ENCODE data around the gene GPR137B.

The GPR137B gene

DNA sequence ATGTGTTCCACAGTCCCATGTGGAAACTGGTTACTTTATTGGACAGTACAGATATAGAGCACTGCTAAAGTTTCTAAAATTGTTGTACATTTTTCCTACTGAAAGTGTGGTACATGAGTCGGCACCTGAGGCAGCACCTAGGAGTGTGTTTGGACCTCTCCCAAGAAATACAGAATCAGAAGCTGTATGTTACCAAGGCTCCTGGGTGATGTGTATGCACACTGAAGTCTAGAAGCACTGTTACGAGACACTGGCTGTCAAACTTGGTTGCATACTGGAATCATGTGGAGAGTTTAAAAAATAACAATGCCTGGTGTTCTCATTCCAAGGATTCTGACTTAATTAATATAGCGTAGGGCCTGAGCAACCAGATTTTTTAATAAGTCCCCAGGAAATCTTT is 92.8 kb downstream of the GPR137B start:
- no peaks in the 10 kb centered on the region for H3K27me3 ChIP-seq (ENCODE audit: control insufficient read depth, insufficient read depth, low read length)
- no peaks in the 10 kb centered on the region for H3K4me1 ChIP-seq (ENCODE audit: control insufficient read depth, insufficient read depth, low read length)
- H3K9ac ChIP-seq (ENCODE audit: low read length), result no peak overlapping the region
- no peak overlapping the region for H3K4me3 ChIP-seq (ENCODE audit: low read length)
- H3K9me3 ChIP-seq (ENCODE audit: control insufficient read depth, low read length), result no peaks in the 10 kb centered on the region
- no peaks in the 10 kb centered on the region for H3K36me3 ChIP-seq (ENCODE audit: control insufficient read depth, insufficient read depth, low read length)

DNA sequence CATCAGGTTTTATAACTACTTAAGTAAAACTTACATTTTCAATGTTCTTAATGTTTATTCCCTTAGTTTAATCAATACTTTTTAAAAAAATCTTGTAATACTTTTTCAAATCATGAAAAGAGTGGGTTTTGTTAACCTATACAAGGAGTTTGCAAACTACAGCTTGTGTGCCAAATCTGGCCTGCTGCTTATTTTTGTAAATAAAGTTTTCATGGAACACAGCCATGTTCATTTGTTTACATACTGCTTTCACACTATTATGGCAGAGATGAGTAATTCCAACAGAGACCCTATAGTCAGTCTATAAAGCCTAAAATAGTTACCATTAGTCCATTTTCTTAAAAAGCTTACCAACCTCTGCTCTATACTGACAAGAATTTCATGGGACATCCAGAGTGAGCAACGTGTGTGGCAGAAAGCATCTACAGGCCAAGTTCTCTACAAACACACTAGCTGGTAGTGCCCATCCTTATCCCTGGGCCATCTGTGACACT is 96.8 kb downstream of the GPR137B start:
- Histone ChIP-seq H3K36me3 (ENCODE audit: control insufficient read depth, insufficient read depth, low read length) (no peaks in the 10 kb centered on the region), H3K4me3 (ENCODE audit: low read length) (no peak overlapping the region), H3K27me3 (ENCODE audit: control insufficient read depth, insufficient read depth, low read length) (no peaks in the 10 kb centered on the region), H3K4me1 (ENCODE audit: control insufficient read depth, insufficient read depth, low read length) (no peaks in the 10 kb centered on the region), H3K9me3 (ENCODE audit: control insufficient read depth, low read length) (no peaks in the 10 kb centered on the region), H3K9ac (ENCODE audit: low read length) (no peak overlapping the region)

DNA sequence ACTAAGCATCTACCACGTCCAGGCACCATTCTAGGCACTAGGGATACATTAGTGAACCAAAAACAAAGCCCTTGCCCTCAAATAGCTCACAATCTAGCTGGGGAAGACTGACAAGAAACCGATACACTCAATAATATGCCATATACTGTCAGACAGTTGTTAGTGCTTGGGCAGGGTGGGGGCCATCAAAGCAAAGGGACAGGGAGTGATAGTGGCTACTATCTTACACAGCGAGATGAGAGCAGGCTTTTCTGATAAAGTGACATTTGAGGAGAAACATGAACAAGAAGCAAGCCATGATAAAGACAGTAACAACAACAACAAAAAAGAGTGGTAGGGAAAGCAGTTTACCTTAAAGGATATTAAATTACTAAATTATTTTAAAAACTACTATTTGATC is 98.3 kb downstream of the GPR137B start:
- Histone ChIP-seq H3K9ac (ENCODE audit: low read length) (no peak overlapping the region), H3K36me3 (ENCODE audit: control insufficient read depth, insufficient read depth, low read length) (no peaks in the 10 kb centered on the region), H3K4me1 (ENCODE audit: control insufficient read depth, insufficient read depth, low read length) (no peaks in the 10 kb centered on the region), H3K27me3 (ENCODE audit: control insufficient read depth, insufficient read depth, low read length) (no peaks in the 10 kb centered on the region), H3K4me3 (ENCODE audit: low read length) (no peak overlapping the region), H3K9me3 (ENCODE audit: control insufficient read depth, low read length) (no peaks in the 10 kb centered on the region)

DNA sequence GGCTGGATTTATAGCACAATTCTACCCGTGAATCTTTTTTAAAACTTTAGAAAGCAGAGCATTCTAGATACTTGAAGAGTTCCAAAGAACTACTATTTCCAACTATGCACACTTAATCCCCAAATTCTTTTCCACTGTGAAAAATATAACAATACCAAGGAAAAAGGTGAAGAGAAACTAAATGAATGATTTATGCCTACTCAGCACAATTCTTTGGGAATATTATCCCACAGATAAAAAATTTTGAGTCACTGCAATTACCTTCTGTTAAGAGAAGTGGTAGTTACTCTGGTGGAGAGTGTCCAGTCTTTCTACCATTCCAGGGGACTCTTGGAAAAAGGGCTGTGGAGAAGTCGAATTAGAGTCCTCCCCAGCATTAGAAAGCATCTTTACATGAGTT is 100.2 kb downstream of the GPR137B start:
- no peaks in the 10 kb centered on the region for H3K4me1 ChIP-seq (ENCODE audit: control insufficient read depth, insufficient read depth, low read length)
- no peaks in the 10 kb centered on the region for H3K36me3 ChIP-seq (ENCODE audit: control insufficient read depth, insufficient read depth, low read length)
- no peaks in the 10 kb centered on the region for H3K9me3 ChIP-seq (ENCODE audit: control insufficient read depth, low read length)

DNA sequence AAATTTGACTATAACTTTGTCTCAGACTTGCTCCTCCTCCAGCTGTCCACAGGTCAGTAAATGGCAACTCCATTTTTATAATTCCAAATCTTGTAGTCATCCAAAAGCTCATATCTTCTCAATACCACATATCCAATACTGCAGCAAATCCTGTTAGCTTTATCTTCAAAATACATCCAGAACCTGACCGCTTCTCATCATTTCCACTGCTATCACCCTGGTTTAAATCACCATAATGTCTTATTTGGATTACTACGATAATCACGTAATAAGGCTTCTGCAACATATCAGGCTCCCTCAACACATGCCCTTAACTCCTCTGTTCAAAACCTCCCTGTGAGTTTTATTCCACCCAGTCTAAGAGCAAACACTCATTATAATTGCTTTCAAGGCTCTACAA is 104.9 kb downstream of the GPR137B start:
- Histone ChIP-seq H3K4me1 (ENCODE audit: control insufficient read depth, insufficient read depth, low read length) (no peaks in the 10 kb centered on the region), H3K9me3 (ENCODE audit: control insufficient read depth, low read length) (no peaks in the 10 kb centered on the region), H3K27me3 (ENCODE audit: control insufficient read depth, insufficient read depth, low read length) (no peaks in the 10 kb centered on the region), H3K9ac (ENCODE audit: low read length) (no peak overlapping the region), H3K36me3 (ENCODE audit: control insufficient read depth, insufficient read depth, low read length) (no peaks in the 10 kb centered on the region), H3K4me3 (ENCODE audit: low read length) (no peak overlapping the region)

More for the DNA sequence above, 100.2 kb downstream of the GPR137B start:
- no peaks in the 10 kb centered on the region for H3K27me3 ChIP-seq (ENCODE audit: control insufficient read depth, insufficient read depth, low read length)
- H3K4me3 ChIP-seq (ENCODE audit: low read length), result no peak overlapping the region
- no peak overlapping the region for H3K9ac ChIP-seq (ENCODE audit: low read length)

DNA sequence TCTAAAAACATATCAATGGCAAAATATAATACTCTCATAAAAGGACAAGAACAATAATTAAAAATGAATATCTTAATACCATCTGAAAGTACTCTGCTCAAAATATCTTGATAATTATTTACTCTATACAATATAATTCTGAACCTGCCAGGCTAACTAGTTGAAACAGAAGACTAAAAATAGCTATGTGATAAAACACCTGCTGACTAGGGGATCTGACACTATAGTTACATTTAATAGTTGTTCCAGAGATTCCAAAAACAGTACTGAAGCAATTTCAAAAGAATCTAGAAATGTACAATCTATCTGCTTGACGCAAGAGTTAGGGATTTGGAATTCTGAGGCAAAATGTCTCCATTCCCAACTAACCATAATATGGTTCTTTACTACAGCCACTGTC is 109.2 kb downstream of the GPR137B start:
- no peak overlapping the region for H3K9ac ChIP-seq (ENCODE audit: low read length)
- no peaks in the 10 kb centered on the region for H3K9me3 ChIP-seq (ENCODE audit: control insufficient read depth, low read length)
- H3K4me1 ChIP-seq (ENCODE audit: control insufficient read depth, insufficient read depth, low read length), result no peaks in the 10 kb centered on the region
- peaks cover 8% of the 10 kb centered on the region for H3K27me3 ChIP-seq (ENCODE audit: control insufficient read depth, insufficient read depth, low read length)
- H3K36me3 ChIP-seq (ENCODE audit: control insufficient read depth, insufficient read depth, low read length), result no peaks in the 10 kb centered on the region
- no peak overlapping the region for H3K4me3 ChIP-seq (ENCODE audit: low read length)

DNA sequence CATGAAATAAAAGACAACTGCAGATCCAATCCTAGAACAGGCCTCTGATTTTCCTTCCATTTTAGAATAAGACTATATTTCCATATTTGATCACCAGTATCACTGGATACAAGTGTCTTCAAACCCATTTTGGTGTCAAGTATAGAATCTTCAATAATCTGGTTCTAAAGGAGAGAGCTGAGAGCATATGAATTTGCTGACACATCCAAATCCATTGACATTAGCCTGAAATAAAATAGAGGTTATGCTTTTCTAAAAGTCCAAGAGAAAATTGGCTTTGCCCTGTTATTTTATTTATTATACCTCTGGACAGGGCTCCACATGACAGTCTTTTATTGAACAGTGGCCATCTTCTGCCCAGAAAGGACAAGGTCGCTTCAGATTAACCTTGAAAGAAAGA is 110.8 kb downstream of the GPR137B start:
- H3K9me3 ChIP-seq (ENCODE audit: control insufficient read depth, low read length), result peaks cover 8% of the 10 kb centered on the region
- no peaks in the 10 kb centered on the region for H3K36me3 ChIP-seq (ENCODE audit: control insufficient read depth, insufficient read depth, low read length)
- no peak overlapping the region for H3K9ac ChIP-seq (ENCODE audit: low read length)
- H3K4me3 ChIP-seq (ENCODE audit: low read length), result no peak overlapping the region
- H3K4me1 ChIP-seq (ENCODE audit: control insufficient read depth, insufficient read depth, low read length), result no peaks in the 10 kb centered on the region
- peaks cover 9% of the 10 kb centered on the region for H3K27me3 ChIP-seq (ENCODE audit: control insufficient read depth, insufficient read depth, low read length)

DNA sequence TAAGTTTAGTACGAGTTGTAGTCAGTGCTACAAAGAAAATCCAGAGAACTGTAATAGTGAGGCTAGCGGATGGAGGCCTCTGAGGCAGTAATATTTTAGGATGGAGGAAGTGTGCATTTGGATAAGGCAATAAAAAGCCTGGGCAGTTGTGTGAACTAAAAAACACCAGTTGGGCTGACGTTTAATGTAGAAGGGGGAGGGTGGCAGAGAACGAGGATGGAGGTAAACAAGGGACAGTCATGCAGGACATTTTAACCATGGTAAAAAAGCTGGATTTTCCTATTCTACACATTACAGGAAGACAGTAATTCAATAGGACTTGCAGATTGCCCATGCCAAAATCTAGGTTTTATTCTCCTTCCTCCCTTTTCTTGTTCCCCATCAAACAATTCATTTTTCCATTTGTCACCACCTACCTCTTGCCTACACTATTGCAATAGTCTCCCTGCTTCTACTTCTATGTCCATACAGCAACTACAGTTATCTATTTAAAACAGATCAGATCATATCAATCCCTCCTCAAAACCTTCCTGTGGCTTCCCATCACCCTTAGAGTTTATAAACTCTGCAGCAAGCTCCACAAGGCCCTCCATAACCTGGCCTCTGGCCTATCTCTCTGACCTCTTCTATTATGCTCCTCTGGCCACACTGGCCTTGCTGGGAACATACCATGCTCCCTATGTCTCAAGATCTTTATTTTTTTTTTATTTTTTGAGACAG is 111.7 kb downstream of the GPR137B start:
- no peak overlapping the region for H3K4me3 ChIP-seq (ENCODE audit: low read length)
- H3K36me3 ChIP-seq (ENCODE audit: control insufficient read depth, insufficient read depth, low read length), result no peaks in the 10 kb centered on the region
- H3K27me3 ChIP-seq (ENCODE audit: control insufficient read depth, insufficient read depth, low read length), result peaks cover 9% of the 10 kb centered on the region
- H3K4me1 ChIP-seq (ENCODE audit: control insufficient read depth, insufficient read depth, low read length), result no peaks in the 10 kb centered on the region
- H3K9me3 ChIP-seq (ENCODE audit: control insufficient read depth, low read length), result peaks cover 8% of the 10 kb centered on the region
- no peak overlapping the region for H3K9ac ChIP-seq (ENCODE audit: low read length)

DNA sequence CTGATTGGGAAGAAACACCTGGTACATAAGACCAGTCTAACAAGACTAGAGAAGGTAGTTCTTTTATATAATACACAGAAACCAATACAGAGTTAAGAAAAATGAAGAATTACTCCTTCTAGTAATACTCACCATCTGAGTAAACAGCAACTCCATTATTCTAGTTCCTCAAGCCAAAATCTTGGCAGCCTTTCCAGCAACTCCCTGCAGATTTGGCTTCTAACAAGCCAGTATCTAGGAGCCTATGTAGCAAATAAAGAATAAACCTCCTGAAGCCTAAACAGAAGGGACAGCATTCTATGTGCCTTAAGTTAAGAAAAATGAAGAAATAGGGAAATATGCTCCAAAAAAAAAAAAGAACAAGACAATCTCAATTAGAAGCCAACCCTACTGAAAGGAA is 114.9 kb downstream of the GPR137B start:
- Histone ChIP-seq H3K27me3 (ENCODE audit: control insufficient read depth, insufficient read depth, low read length) (peaks cover 9% of the 10 kb centered on the region), H3K4me3 (ENCODE audit: low read length) (no peak overlapping the region), H3K36me3 (ENCODE audit: control insufficient read depth, insufficient read depth, low read length) (no peaks in the 10 kb centered on the region), H3K9ac (ENCODE audit: low read length) (no peak overlapping the region), H3K4me1 (ENCODE audit: control insufficient read depth, insufficient read depth, low read length) (no peaks in the 10 kb centered on the region), H3K9me3 (ENCODE audit: control insufficient read depth, low read length) (peaks cover 8% of the 10 kb centered on the region)

DNA sequence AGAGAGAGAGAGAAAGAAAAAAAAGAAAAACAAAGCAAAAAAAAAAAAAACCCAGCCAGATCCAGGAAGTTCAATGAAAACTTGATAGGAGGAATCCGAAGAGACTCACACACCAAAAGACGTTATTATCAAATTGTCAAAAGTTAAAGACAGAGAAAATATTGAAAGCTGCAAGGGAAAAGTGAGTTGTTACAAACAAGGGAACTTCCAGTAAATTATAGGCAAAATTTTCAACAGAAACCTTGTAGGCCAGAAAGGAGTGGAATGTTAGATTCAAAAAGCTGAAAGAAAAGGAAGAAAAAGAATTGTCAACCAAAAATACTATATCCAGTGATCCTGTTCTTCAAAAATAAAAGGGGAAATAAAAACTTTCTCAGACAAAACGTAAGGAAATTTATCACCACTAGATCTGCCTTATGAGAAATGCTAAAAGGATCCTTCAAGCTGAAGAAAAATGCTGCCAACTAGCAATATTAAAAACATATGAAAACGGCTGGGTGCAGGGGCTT is 115.8 kb downstream of the GPR137B start:
- Histone ChIP-seq H3K9ac (ENCODE audit: low read length) (no peak overlapping the region), H3K4me3 (ENCODE audit: low read length) (no peak overlapping the region), H3K36me3 (ENCODE audit: control insufficient read depth, insufficient read depth, low read length) (no peaks in the 10 kb centered on the region), H3K4me1 (ENCODE audit: control insufficient read depth, insufficient read depth, low read length) (no peaks in the 10 kb centered on the region), H3K27me3 (ENCODE audit: control insufficient read depth, insufficient read depth, low read length) (peaks cover 9% of the 10 kb centered on the region), H3K9me3 (ENCODE audit: control insufficient read depth, low read length) (peaks cover 8% of the 10 kb centered on the region)

Data from mucosa of stomach (tissue), 1 donor.